ENCODE data around the gene DDIT3. TPM values are rescaled to one million over a fixed set of nuclear protein-coding genes. Genes with fewer than 3 reads are reported as not detected.

The DDIT3 gene
- total and polyA plus RNA-seq, 2 of the 8 experiments (the other 6 are each of a cell fraction or from before 2014, with no cell fraction given) = 4.9 to 5.7 TPM

DNA sequence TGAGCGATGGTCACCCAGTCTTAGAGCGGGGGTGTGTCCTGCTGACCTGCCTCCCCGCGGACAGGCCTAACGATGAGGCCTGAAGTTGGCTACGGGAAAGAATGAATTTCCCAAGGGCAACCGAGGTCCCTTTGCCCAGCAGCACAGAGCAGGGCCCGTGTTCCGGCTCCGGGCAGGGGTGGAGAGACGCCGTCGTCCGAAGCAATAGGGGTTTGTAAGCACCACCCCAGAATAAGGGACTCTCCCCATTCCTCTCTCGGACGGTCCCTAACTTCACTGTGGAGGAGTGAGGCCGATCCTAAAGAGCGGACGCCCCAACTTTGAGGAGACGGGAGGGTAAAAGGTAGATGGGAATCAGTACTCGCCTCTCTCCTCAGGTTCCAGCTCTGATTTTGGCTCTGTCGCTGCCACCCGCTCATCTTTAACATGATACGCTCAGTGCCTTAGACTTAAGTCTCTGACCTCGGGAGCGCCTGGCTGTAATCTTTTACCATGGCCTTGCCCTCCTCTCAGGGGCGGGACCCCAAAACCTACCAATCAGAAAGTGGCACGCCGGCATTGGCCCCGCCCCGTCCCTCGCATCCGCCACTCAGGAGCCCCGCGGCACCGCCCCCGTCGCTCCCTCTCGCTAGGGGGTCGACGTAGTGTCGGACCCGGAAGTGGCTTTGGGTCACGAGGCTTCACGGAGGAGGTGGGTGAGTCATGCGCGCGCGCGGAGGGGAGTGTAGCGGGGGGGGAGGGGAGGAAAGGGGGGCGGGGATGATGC is at the start of gene DDIT3 (continued):
- TF ChIP-seq BCL11A (IDR thresholded peaks at IDR 0.05; ENCODE audit: low read depth in 2 of 2, low read length in 2 of 2) (no peak), EZH2 (IDR thresholded peaks at IDR 0.05; ENCODE audit: low read depth, low read length, severe bottlenecking) (no peak), CHD2 (IDR thresholded peaks at IDR 0.05; ENCODE audit: low read length) (peak; percentile 22; the same call in 1 of the 2 replicates), RXRA (IDR thresholded peaks at IDR 0.05; ENCODE audit: insufficient read depth, low read depth, low read length) (no peak), SP4 (IDR thresholded peaks at IDR 0.05; ENCODE audit: low read length) (peak; percentile 77; the same call in 1 of the 2 replicates), SP2 (IDR thresholded peaks at IDR 0.05; ENCODE audit: low read length) (no peak), MAFK (IDR thresholded peaks at IDR 0.05; ENCODE audit: low read depth, low read length) (no peak), RNF2 (IDR thresholded peaks at IDR 0.05; ENCODE audit: borderline replicate concordance, low read depth, low read length, missing control alignments, poor library complexity, severe bottlenecking) (no peak), HDAC2 (IDR thresholded peaks at IDR 0.05; ENCODE audit: borderline replicate concordance in 1 of 2, low read depth in 2 of 2, low read length in 2 of 2) (peak in 1 of 2 experiments; percentile 97; a peak in 2 of 4 replicates), GABPA (IDR thresholded peaks at IDR 0.05; ENCODE audit: borderline replicate concordance, insufficient read depth, low read length) (no peak), KDM4A (IDR thresholded peaks at IDR 0.05; ENCODE audit: low read depth, low read length, severe bottlenecking) (no peak), POLR2A (IDR thresholded peaks at IDR 0.05; ENCODE audit: control extremely low read depth in 1 of 2, low read depth in 2 of 2, low read length in 2 of 2) (peak in 1 of 2 experiments; percentile 99; a peak in 2 of 3 replicates), CBX5 (IDR thresholded peaks at IDR 0.05; ENCODE audit: low read depth, low read length) (no peak), SAP30 (IDR thresholded peaks at IDR 0.05; ENCODE audit: insufficient read depth, insufficient replicate concordance, low read length) (peak; percentile 91), JUND (IDR thresholded peaks at IDR 0.05; ENCODE audit: low read length) (peak; percentile 85), TBP (IDR thresholded peaks at IDR 0.05; ENCODE audit: low read depth, low read length) (peak; percentile 98), BRCA1 (IDR thresholded peaks at IDR 0.05; ENCODE audit: low read depth, low read length) (no peak), YY1 (IDR thresholded peaks at IDR 0.05; ENCODE audit: low read depth, low read length) (no peak), JUN (IDR thresholded peaks at IDR 0.05; ENCODE audit: low read depth, low read length) (no peak; the same call in 1 of the 2 replicates), SIRT6 (IDR thresholded peaks at IDR 0.05; ENCODE audit: low read length) (no peak), NANOG (IDR thresholded peaks at IDR 0.05; ENCODE audit: insufficient read depth, low read depth, low read length, poor library complexity, severe bottlenecking) (no peak), PHF8 (conservative IDR thresholded peaks at IDR 0.05; ENCODE audit: low read depth, low read length) (peak; percentile 80)
- TF ChIP-seq, protein P1, sequence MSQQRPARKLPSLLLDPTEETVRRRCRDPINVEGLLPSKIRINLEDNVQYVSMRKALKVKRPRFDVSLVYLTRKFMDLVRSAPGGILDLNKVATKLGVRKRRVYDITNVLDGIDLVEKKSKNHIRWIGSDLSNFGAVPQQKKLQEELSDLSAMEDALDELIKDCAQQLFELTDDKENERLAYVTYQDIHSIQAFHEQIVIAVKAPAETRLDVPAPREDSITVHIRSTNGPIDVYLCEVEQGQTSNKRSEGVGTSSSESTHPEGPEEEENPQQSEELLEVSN (IDR thresholded peaks at IDR 0.05) = no peak

Measured in H1 (cell line).